Glutamatergic neuron (in vitro differentiated cells): Measurements from ENCODE around the gene NOM1. TPM values are rescaled to one million over a fixed set of nuclear protein-coding genes. Genes with fewer than 3 reads are reported as not detected.

Experiments
- DNase-seq: peaks from one replicate; pipeline ENCODE4 v3.0.0; 2022
- H3K27ac Mint-ChIP-seq: one replicate; pipeline ENCODE4 v1.8.0; 2020; ENCODE audit warnings: mild to moderate bottlenecking, mixed read lengths, inconsistent platforms; ENCODE audit not compliant: unreplicated experiment
- H3K27me3 Mint-ChIP-seq: one replicate; pipeline ENCODE4 v1.8.0; 2020; ENCODE audit warnings: mild to moderate bottlenecking, moderate library complexity, mixed read lengths, inconsistent platforms; ENCODE audit not compliant: unreplicated experiment
- H3K36me3 Mint-ChIP-seq: one replicate; pipeline ENCODE4 v1.8.0; 2020; ENCODE audit warnings: mild to moderate bottlenecking, mixed read lengths, inconsistent platforms; ENCODE audit not compliant: unreplicated experiment
- H3K4me1 Mint-ChIP-seq: one replicate; pipeline ENCODE4 v1.8.0; 2020; ENCODE audit warnings: mild to moderate bottlenecking, low read depth, mixed read lengths, inconsistent platforms; ENCODE audit not compliant: unreplicated experiment
- H3K4me3 Mint-ChIP-seq: one replicate; pipeline ENCODE4 v1.8.0; 2020; ENCODE audit warnings: mild to moderate bottlenecking, mixed read lengths, inconsistent platforms; ENCODE audit not compliant: unreplicated experiment
- H3K9me3 Mint-ChIP-seq: one replicate; pipeline ENCODE4 v1.8.0; 2020; ENCODE audit warnings: mild to moderate bottlenecking, moderate library complexity, mixed read lengths, inconsistent platforms; ENCODE audit not compliant: unreplicated experiment
- total RNA-seq: library from RNA; stranded (reverse); fragmentation: NEBNext Ultra II Directional; extraction: Animal tissue kit (Norgen Biotek cat#: 25700); gene quantifications from one replicate; pipeline ENCODE4 v1.2.1, GENCODE V29; 2021; ENCODE audit not compliant: unreplicated experiment
- TF ChIP-seq, protein P1 (sequence below): fragments of 200-600 bp; sonication (generic); IDR thresholded peaks from one replicate; pipeline ENCODE4 v1.5.0; 2021; ENCODE audit not compliant: partially characterized antibody, unreplicated experiment

NOM1 gene
- total RNA-seq, 1 donor from 2014 or later = 18.0 TPM

DNA sequence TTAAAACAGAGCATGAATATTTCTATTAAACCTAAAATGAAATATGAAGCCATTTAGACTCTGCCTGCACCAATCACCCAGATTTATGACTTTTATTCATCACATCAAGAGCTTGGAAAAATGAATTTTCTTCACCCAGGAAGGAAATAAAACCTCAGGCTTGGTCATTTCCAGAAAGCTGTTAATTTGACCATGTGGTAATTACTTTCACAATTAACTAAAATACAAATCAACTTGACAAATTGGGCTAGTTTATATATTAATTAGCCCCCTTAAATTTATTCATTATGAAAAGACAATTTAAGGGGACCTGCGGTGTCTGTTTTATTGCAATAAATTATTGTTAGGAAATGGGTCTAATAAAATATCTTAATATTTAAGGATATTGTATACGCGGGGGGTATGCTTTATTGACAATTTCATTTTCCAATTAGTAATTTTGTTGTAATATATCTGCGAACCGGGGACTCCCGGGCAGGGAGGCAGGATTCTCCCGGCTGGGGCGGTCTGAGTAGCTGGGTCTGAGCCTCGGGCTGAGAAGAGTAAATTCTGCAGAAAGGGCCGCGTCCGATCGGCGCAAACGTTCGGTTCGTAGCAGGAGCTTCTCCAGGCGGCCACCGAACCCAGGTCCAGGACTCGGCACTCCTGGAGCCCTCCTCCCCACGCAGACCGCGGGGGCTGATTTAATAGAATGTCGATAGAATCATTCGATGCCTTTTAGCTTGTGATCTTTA, 70.4 kb downstream of the NOM1 start:
- DNase-seq = no peak

DNA sequence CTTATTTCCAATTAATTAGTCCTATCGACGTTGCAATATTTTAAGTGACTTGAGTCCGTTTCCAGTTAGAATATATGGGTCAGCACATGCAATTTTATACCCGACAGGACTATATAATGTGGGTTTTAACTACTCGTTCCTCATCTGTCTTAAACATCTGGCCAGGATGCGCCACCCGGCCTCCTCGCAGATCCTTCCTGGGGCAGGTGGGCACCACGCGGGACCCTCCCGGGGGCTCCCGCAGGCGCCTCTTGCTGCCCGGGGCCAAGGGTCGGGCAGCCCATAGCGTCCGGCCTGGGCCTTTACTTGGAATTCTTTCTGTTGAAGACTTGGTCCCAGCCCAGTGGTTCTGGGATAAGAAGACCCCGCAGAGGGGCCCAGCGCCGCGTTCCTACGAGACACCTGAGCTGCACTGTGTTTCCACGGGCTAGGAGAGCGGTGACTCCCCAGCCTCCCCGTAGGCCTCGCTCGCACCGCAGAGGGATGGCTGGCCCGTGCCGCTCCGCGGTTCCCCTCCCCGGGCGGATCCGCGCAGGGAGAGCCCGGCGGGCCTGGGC, 71.1 kb downstream of the NOM1 start:
- H3K4me3 Mint-ChIP-seq = no peak overlapping the region
- peaks cover 10% of the 10 kb centered on the region for H3K4me1 Mint-ChIP-seq
- DNase-seq = no peak
- peaks cover 35% of the 10 kb centered on the region for H3K27me3 Mint-ChIP-seq
- H3K27ac Mint-ChIP-seq = no peak overlapping the region
- H3K36me3 Mint-ChIP-seq = no peaks in the 10 kb centered on the region
- TF ChIP-seq, protein P1, sequence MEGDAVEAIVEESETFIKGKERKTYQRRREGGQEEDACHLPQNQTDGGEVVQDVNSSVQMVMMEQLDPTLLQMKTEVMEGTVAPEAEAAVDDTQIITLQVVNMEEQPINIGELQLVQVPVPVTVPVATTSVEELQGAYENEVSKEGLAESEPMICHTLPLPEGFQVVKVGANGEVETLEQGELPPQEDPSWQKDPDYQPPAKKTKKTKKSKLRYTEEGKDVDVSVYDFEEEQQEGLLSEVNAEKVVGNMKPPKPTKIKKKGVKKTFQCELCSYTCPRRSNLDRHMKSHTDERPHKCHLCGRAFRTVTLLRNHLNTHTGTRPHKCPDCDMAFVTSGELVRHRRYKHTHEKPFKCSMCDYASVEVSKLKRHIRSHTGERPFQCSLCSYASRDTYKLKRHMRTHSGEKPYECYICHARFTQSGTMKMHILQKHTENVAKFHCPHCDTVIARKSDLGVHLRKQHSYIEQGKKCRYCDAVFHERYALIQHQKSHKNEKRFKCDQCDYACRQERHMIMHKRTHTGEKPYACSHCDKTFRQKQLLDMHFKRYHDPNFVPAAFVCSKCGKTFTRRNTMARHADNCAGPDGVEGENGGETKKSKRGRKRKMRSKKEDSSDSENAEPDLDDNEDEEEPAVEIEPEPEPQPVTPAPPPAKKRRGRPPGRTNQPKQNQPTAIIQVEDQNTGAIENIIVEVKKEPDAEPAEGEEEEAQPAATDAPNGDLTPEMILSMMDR = no peak
- peaks cover 19% of the 10 kb centered on the region for H3K9me3 Mint-ChIP-seq

More for the DNA sequence above, 70.4 kb downstream of the NOM1 start:
- TF ChIP-seq, protein P1 = no peak
- Mint-ChIP-seq H3K36me3 (no peaks in the 10 kb centered on the region), H3K9me3 (peaks cover 19% of the 10 kb centered on the region), H3K4me1 (peaks cover 12% of the 10 kb centered on the region), H3K27me3 (peaks cover 34% of the 10 kb centered on the region), H3K27ac (no peak overlapping the region), H3K4me3 (no peak overlapping the region)

DNA sequence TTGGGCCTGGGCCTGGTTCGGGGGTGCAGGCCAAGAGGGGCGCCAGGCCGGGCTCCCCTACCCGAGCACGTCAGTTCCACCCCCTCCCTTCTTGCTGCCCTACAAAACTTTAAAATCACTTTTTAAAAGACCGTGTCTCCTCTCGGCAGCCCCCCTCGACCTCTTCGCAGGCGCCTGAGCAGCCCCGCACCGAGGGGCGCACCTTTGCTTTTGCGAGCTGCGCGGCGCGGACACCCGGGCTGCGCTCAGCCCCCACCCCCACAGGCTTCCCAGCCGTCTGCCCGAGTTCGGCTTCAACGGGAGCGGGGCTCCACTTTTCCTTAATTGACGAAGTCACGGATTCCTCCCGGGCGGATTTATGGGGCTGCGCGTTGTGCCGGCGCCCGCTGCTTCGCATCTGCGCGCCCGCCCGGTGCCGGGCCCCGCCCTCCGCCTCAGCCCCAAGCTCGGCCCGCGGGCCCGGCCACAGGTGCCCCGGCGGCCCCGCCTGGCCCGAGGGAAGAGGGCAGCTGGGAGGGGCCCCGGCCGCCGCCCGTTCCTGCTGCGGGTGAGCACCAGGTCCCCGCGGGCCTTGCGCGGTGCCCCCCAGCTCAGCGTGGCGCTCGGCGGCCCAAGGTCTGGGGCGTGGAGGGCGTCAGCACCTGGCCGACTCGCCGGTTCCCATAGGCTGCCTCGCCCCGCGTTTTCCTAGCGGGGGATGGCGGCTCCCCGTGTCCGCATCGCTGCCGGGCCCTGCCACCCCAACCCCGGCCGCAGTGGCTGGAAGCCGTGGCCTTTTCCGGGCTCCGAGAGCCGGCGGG, 71.8 kb downstream of the NOM1 start:
- DNase-seq = no peak
- TF ChIP-seq, protein P1 = no peak
- Mint-ChIP-seq H3K9me3 (peaks cover 16% of the 10 kb centered on the region), H3K4me3 (no peak overlapping the region), H3K36me3 (no peaks in the 10 kb centered on the region), H3K27ac (no peak overlapping the region), H3K4me1 (peaks cover 8% of the 10 kb centered on the region), H3K27me3 (peaks cover 34% of the 10 kb centered on the region)

DNA sequence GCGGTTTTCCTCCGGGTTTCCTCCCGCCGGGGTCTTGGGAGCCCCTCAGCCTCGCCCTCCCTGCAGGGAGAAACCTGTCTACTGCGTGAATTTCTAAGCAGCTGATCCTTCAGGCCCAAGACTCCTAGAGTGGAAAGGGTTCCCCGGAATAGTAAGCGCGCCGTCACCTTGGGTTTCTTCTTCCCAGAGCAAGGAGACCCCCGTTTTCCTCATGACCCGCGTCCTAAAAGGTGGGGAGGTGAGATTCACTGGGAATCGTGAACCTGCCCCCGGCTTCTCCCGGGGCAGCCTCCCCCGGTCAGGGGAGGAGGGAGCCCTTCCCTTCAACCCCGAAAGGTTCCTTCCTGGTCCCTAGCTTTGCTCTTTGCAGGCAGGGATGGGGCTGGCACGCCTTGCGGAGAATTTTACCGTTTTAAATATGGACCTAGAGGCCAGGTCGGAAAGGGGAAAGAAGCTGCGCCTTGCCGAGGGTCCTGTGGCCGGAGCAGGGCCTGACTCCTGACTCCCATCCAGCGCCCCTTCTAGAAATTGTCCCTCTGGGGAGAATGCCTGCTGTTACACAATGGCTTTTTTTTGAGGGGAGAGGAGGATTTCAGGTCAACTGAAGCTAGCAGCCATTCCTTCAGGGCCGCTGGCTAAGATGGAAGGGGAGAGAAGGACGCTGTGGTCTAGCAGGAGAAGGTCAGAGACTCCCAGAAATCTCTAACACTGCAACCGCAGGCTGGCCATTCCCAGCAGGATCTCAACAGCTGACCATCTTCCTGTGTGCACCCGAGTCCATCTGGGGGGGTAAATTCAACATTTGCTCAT, 72.6 kb downstream of the NOM1 start:
- TF ChIP-seq, protein P1 = no peak
- Mint-ChIP-seq H3K27ac (no peak overlapping the region), H3K4me1 (peaks cover 6% of the 10 kb centered on the region), H3K27me3 (peaks cover 32% of the 10 kb centered on the region), H3K9me3 (peaks cover 14% of the 10 kb centered on the region), H3K4me3 (peak overlapping the region; percentile 6), H3K36me3 (no peaks in the 10 kb centered on the region)
- no peak for DNase-seq

Other genes starting within 250 kb of the NOM1 start
- 41.0 TPM for gene LMBR1, start 56.5 kb upstream of the NOM1 start, total RNA-seq
- 0.59 TPM for gene MNX1, start 61.0 kb downstream of the NOM1 start, total RNA-seq
- gene UBE3C, start 189.2 kb downstream of the NOM1 start, total RNA-seq = 52.5 TPM